Lower leg skin (tissue), 3 donors: ENCODE measurements around the gene HEBP1.

ENCODE experiments used
- CTCF ChIP-seq, 3 donors: fragments of 450-650 bp; IDR thresholded peaks; one replicate each; pipeline ENCODE4 v1.5.1; 2016; ENCODE audit warnings: antibody characterized with exemption in 3 of 3, mild to moderate bottlenecking in 3 of 3, moderate library complexity in 2 of 3
- POLR2A ChIP-seq, 2 donors: fragments of 450-650 bp; IDR thresholded peaks; one replicate each; pipeline ENCODE4 v1.6.1; 2016 to 2017; ENCODE audit warnings: antibody characterized with exemption in 2 of 2, mild to moderate bottlenecking in 1 of 2, moderate library complexity in 1 of 2

- no peak for TF ChIP-seq POLR2A (IDR thresholded peaks at IDR 0.05)
- TF ChIP-seq CTCF (IDR thresholded peaks at IDR 0.05) = no peak
Measured at GRCh38 chr12:13045816-13046215, 45.8 kb upstream of the HEBP1 start.
